GM12875 (cell line): ENCODE data around the gene SARDH.

ENCODE experiments used
- H3K4me3 ChIP-seq: one replicate; pipeline ENCODE4 v1.5.1; 2011; ENCODE audit warnings: low read depth, low read length, control low read depth
- TF ChIP-seq, protein P1 (sequence below): IDR thresholded peaks from 2 replicates; pipeline ENCODE4 v1.5.1; 2011; ENCODE audit warnings: low read depth, mild to moderate bottlenecking, control low read depth, inconsistent platforms, low read length, moderate library complexity, borderline replicate concordance; ENCODE audit not compliant: insufficient read depth

The SARDH gene

DNA sequence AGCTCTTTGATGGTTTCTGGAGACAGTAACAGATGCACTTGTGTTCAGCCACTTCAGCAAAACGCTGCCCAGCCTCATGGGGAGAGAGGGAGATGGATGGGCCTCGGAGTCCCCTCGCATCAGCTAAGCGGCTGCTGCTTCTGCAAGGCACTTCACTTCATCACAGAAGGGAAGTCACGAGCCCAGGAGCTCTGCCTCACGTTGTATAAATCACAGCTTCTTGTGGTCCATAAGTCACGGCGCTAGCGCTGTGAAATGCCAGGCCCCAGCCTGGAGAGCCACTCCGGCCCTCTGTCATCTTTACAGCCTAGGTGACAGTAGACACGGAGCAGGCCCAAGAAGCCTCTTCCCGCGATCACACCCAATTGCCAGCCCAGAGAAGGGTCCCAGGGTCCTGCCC is 78.6 kb downstream of the SARDH start:
- TF ChIP-seq, protein P1, sequence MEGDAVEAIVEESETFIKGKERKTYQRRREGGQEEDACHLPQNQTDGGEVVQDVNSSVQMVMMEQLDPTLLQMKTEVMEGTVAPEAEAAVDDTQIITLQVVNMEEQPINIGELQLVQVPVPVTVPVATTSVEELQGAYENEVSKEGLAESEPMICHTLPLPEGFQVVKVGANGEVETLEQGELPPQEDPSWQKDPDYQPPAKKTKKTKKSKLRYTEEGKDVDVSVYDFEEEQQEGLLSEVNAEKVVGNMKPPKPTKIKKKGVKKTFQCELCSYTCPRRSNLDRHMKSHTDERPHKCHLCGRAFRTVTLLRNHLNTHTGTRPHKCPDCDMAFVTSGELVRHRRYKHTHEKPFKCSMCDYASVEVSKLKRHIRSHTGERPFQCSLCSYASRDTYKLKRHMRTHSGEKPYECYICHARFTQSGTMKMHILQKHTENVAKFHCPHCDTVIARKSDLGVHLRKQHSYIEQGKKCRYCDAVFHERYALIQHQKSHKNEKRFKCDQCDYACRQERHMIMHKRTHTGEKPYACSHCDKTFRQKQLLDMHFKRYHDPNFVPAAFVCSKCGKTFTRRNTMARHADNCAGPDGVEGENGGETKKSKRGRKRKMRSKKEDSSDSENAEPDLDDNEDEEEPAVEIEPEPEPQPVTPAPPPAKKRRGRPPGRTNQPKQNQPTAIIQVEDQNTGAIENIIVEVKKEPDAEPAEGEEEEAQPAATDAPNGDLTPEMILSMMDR = no peak

DNA sequence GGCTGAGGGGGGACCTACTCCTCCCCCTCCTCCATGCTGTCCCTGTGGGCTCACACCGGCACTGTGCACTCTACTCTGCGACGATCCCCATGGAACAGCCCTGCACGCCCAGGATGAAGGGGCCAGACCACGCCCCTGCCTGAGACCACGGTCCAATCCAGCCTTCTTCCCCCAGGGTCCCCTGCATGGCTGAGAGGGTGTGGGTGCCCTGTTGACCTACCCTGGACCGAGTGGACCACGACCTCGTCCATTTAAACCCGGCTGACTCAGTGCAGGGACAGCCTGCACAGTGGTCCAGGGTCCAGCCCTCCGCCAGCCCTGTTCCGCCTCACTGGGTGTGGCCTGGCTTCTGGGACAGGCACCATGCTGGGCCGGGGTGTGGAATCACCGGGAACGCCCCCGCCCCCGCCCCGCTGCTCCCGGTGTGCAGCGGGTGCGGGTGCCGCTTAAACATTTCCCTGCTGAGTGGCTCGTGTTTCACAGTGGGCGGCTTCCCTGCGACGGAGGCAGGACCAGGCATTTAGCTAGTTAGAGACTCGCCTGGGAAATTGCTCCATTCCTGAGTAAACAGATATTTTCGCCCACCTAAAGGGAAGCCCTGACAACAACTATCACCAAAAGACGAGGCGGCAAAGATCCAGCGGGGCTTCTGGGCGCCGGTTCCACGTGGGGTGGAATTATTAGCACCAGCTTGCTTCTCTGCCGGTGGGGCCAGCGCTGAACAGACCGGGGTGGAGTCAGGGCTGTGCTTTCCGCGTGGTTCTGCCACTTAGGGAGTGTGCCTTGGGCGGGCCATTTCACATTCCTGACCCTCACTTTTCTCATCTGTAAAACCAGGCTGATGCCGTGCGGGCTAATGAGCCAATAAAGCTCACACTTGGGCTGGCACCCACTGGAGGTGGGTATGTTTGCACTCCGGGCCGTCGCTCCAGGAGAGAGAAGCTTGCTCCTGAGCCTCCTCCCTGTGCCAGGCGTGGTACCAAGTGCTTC is 79.4 kb downstream of the SARDH start:
- TF ChIP-seq, protein P1 = no peak
- no peak overlapping the region for H3K4me3 ChIP-seq

More for the DNA sequence above, 78.6 kb downstream of the SARDH start:
- no peak overlapping the region for H3K4me3 ChIP-seq

DNA sequence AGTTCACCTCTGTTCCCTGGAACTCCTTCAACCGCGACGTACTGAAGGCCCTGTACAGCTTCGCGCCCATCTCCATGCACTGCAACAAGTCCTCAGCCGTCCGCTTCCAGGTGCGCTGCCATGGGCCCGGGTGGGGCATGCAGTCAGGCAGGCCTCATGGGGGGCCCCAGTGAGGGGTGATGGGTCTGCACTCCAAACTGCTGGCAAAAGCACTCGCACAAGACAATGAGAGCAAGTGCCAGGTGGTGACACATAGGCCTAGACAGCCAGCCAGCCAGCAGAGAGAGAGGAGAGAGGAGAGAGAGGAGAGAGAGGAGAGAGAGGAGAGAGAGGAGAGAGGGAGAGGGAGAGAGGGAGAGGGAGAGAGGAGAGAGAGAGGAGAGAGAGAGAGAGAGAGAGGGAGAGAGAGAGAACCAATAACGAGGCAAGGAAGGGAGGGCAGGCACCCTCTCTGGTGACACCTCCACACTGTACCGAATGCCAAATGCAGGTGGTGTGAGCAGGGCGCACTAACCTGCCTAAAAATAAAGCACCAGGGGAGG is 81.0 kb downstream of the SARDH start:
- no peak overlapping the region for H3K4me3 ChIP-seq
- TF ChIP-seq, protein P1 = no peak

DNA sequence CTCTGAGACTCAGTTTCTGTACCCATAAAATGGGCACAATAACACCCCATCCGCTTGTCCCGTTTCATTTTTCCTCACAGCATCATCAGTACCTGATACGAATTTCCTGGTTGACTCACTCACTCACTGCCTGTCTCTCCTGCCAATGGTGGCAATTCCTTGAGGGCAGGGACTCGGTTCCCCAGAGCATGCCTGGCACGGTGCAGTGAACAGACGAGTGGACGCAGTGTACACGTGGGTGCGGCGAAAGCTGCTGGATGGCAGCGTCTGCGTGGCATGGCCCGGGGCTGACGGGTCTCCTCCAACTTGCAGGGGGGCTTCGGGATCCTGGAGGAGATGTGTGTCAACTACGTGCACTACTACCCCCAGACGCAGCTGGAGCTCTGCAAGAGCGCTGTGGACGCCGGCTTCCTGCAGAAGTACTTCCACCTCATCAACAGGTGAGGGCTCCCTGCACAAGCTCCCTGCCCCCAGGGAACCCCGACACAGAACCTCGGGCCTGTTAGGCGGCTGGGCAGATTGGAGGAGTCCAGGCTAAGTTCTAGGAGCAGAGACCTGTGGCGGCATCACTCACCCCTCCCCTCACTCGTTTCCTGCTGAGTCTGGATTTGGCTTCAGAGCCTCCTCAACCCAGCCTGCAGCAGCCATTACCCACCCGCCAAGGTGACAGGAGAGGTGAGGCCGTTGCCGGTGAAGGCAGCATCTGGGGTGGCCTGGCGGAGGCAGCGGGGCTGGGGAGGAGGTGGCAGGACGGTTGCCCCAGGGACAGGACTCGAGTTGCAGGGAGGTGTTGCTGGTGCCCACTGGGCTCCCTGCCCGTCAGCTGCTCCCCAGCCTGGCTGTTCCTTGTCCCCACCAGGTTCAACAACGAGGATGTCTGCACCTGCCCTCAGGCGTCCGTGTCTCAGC is 81.7 kb downstream of the SARDH start:
- TF ChIP-seq, protein P1 = no peak
- H3K4me3 ChIP-seq = no peak overlapping the region

DNA sequence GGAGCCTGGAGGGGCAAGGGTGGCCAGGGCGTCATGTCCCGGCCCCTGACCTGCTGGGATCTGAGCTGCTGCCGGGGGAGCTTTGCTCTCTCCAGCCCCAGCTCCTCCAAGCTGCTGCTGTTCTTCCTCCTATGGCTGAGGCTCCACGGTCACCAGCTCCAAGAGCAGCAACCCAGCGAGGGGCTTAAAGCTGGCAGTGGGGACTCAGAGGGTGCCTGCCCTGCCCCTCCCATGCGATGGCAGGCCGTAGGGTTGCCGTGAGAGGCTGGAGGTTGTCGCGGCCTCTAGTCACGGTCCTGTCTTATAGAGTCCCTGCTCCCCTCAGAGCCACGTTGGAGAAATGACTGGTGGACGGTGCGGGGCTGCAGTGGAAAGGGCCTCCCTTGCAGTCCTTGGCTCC is 82.5 kb downstream of the SARDH start:
- H3K4me3 ChIP-seq = no peak overlapping the region
- TF ChIP-seq, protein P1 = no peak

DNA sequence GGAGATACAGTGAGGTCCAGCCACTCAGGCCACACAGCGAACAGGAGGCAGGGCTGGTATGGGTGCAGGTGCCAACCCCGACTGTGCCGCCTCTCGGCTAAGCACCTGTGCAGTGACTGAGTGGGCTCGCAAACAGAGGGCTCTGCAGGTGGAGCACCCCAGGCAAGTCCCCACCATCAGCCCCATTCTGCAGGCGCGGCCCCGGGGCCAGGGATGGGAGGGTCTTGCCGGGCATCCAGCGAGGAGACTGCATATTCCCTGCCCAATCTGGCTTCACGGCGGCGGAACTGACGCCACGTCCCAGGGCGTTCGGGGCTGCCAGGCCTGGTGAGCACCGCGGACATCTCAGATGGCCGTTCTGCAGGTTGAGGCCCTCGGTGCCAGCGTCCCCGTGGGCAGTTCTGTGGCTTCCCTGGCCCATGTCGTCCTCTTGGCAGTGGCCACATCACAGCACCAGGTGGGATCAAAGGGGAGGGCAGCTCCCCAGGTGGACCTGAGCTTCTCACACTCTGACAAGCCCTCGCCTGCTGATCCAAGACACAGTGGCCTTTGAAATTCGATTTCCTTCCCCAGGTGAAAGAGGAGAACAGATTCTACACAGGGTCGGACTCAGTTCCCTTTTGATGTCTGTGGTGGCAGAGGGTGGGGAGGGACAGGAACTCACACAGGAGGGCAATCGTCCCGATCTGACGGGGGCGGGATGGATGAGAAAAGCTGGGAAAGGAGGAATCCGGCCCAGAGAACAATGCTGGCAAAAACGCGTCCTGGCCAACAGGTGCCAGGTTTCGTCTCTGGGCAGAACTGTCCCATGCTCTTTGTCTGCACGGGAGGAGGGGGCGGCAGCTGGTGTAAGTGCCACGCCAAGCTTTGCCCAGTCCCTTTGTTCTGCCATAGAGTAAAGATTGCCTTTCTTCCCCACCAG is 83.2 kb downstream of the SARDH start:
- TF ChIP-seq, protein P1 = no peak
- H3K4me3 ChIP-seq = no peak overlapping the region
